Iris pigment epithelial cell (primary cell): ENCODE data around the gene CELA1.
"Not testable (repeated sequence)": the region's sequence is repeated elsewhere in the genome, so short reads cannot be mapped to it uniquely, and the experiment has no call there.

Experiments used
- DNase-seq: peaks from one replicate; pipeline ENCODE4 v3.0.0-alpha.2; 2011; ENCODE audit warnings: low read depth

CELA1 gene

GRCh38 chr12:51343201-51343600 is 3.3 kb downstream of the CELA1 start:
- DNase-seq: no peak

- DNase-seq: no peak
Observed at GRCh38 chr12:51342416-51342815, 4.1 kb downstream of the CELA1 start.

- peak; percentile 51 for DNase-seq
Observed at GRCh38 chr12:51341251-51342007, 5.0 kb downstream of the CELA1 start.

GRCh38 chr12:51339750-51340149 is 6.7 kb downstream of the CELA1 start:
- no peak for DNase-seq

- not testable (repeated sequence) for DNase-seq
Observed at GRCh38 chr12:51337336-51337735, 9.1 kb downstream of the CELA1 start.

GRCh38 chr12:51335931-51336330 is 10.5 kb downstream of the CELA1 start:
- no peak for DNase-seq

- DNase-seq: peak; percentile 24
Observed at GRCh38 chr12:51334764-51335163, 11.7 kb downstream of the CELA1 start.

GRCh38 chr12:51333536-51333935 is 12.9 kb downstream of the CELA1 start:
- no peak for DNase-seq

GRCh38 chr12:51330186-51330585 is 16.3 kb downstream of the CELA1 start:
- DNase-seq: peak; percentile 14

GRCh38 chr12:51329742-51330141 is 16.7 kb downstream of the CELA1 start:
- no peak for DNase-seq

GRCh38 chr12:51328587-51328986 is 17.9 kb downstream of the CELA1 start:
- DNase-seq: no peak

- peak; percentile 87 for DNase-seq
Observed at GRCh38 chr12:51326698-51327439, 19.6 kb downstream of the CELA1 start.

- no peak for DNase-seq
Observed at GRCh38 chr12:51324953-51325352, 21.5 kb downstream of the CELA1 start.

GRCh38 chr12:51323966-51324895 is 22.2 kb downstream of the CELA1 start, which contains the start of gene BIN2:
Gene BIN2 (minus strand): TSS chr12:51324174. CDS start chr12:51324102, 72 bp downstream.
- DNase-seq: no peak

GRCh38 chr12:51323317-51323960 is 23.0 kb downstream of the CELA1 start:
- DNase-seq: no peak

GRCh38 chr12:51322452-51322851 is 24.0 kb downstream of the CELA1 start:
- no peak for DNase-seq

- DNase-seq: no peak
Observed at GRCh38 chr12:51321882-51322281, 24.6 kb downstream of the CELA1 start.

- peak; percentile 22 for DNase-seq
Observed at GRCh38 chr12:51320695-51321320, 25.7 kb downstream of the CELA1 start.

- DNase-seq: no peak
Observed at GRCh38 chr12:51320311-51320694, 26.2 kb downstream of the CELA1 start.

- no peak for DNase-seq
Observed at GRCh38 chr12:51318846-51319599, 27.5 kb downstream of the CELA1 start.
